Measurements from ENCODE around the gene KRTAP22-2.

KRTAP22-2 gene

DNA sequence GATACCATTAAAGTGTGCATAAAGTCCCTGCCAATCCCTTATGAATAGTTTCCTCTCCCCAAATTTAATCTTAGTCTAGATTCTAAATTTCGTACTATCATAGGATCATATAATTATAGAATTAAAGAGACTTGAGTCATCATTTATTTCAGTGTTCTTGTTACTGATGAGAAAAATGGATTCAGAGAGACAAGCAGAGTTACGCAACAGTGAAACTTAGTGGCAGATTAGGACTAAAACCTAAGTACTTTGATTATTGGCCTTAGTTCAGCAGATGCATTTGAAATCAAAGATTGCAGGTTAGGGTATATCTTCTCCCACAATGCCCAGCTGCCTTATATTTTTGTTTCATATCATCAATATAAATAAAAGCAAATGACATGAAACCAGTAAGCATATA lies 28.2 kb downstream of the KRTAP22-2 start:
- DNase-seq: no peak

DNA sequence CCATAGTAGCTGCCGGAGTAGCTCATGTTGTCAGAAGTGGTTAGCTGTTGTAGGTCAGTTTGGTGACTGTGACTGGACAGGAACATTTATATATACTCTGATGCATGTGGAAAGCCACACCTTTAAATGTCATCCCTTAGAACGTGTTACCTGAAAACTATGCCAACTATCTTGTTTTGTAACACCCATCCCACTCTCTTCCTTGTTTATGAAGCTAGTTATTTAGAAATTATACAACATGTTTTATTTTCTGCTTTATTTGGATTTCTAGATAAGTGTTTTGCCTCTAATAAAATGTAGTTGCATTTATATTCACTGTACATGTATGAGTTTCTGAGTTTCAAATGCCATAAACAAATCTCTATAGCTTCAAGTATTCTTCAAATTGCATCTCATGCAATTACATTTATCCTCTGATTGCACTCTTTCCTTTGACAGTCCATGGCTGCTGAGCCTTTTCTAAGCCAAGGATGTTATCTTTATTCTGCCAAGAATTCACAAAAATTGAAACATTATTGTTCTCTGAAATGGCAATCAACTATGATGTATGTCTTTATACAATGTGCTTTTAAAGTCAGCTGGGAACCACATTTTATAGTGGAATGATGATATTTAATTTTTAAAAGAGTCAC lies 28.8 kb downstream of the KRTAP22-2 start, which contains the start of gene KRTAP19-7:
TSS of gene KRTAP19-7 (minus strand) at position 51 of the 632 bp plus-strand sequence. CDS start at position 26, 25 bp downstream.
- no peak for DNase-seq

DNA sequence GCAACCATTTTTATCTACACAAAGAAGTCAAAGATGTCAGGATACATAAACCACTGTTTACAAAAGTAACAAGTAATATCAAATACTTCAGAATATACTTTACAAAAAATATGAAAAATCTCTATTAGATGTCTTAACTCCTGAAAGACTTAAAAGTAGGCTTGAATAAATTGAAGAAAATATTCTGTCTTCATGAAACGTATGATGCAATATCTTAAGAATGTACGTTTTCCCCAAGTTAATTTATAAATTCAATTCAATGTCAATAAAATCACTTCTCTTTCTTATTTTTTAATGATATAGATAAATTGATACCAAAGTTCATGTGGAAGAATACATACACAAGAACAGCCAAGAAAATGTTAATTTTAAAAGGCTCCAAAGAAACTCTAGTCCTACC lies 35.1 kb downstream of the KRTAP22-2 start:
- no peak for DNase-seq

DNA sequence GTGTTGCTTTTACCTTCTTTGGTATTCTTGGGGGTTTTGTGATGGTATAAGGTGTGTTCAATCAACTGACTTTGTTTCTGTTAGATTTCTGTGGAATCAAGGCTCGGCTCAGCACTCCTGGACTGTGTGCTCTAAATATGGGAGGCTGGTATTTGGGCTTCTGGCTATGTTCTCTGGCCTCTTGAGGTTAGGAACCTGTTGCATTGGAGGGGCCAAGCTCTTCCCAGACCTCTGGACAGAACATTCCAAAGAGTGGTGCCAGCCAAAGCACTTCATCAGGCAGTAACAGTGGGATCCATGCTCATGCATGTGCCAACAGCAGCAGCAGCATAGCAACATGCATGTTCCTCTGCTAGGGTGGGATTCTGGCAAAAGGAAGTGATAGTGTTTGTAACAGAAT lies 37.4 kb downstream of the KRTAP22-2 start:
- no peak for DNase-seq

DNA sequence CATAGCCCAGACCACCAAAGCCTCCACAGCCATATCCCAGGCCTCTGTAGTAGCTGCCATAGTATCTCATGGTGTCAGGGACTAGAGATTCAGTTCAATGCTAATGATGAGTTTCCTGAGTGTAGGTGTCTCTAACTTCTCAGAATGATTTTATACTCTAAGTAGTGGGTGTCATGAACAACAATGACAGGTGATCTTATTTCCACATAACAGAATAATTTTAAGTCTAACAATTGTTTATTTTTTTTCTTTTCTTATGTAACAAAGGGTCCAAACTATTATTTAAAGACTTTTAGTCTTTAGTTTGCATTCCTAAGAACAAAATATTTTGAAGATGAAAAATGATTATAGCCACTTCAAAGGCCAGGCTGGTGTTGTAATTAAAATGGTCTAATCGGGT lies 48.4 kb downstream of the KRTAP22-2 start, which contains the start of gene KRTAP19-6:
TSS of gene KRTAP19-6 (minus strand) at position 101 of the 400 bp plus-strand sequence. CDS start at position 70, 31 bp downstream.
- DNase-seq: no peak
